BLaER1 treated with 17β-estradiol and CSF1 and Interleukin-3, amounts not matched to agents 10 nM and 100 nM (cell line): ENCODE data around the gene BSG.

ENCODE experiments used
- H3K27ac ChIP-seq, 11 experiments: shearing (Covaris generic); formaldehyde crosslinking; 2 replicates each; pipeline ENCODE4 v1.8.1; 2022
- H3K27me3 ChIP-seq, 11 experiments: shearing (Covaris generic); formaldehyde crosslinking; 2 replicates each; pipeline ENCODE4 v1.8.1; 2022
- H3K36me3 ChIP-seq, 11 experiments: shearing (Covaris generic); formaldehyde crosslinking; 2 replicates each; pipeline ENCODE4 v1.8.1; 2022
- H3K4me1 ChIP-seq, 10 experiments: shearing (Covaris generic); formaldehyde crosslinking; 2 replicates each; pipeline ENCODE4 v1.8.1; 2022
- H3K4me2 ChIP-seq, 11 experiments: shearing (Covaris generic); formaldehyde crosslinking; 2 replicates each; pipeline ENCODE4 v1.8.1; 2022
- H3K4me3 ChIP-seq, 10 experiments: shearing (Covaris generic); formaldehyde crosslinking; 2 replicates each; pipeline ENCODE4 v1.8.1; 2022
- H3K9ac ChIP-seq, 11 experiments: shearing (Covaris generic); formaldehyde crosslinking; 2 replicates each; pipeline ENCODE4 v1.8.1; 2022
- H3K9me3 ChIP-seq, 11 experiments: shearing (Covaris generic); formaldehyde crosslinking; replicated peaks in 1 of 11; 2 replicates each; pipeline ENCODE4 v1.8.1; 2022
- H4K20me1 ChIP-seq, 11 experiments: shearing (Covaris generic); formaldehyde crosslinking; 2 replicates each; pipeline ENCODE4 v1.8.1; 2022
- Cebpa-rat ChIP-seq, 11 experiments: shearing (Covaris generic); IDR thresholded peaks; 2 replicates each; pipeline ENCODE4 v1.8.1; 2022

BSG gene

GRCh38 chr19:615619-616018 is 43.2 kb downstream of the BSG start:
- Histone ChIP-seq H3K4me1 (peaks cover 16 to 27% (median 25%) of the 10 kb centered on the region in 10 experiments), H3K4me2 (no peak overlapping the region; a peak in 1 of 22 replicates), H3K4me3 (no peak overlapping the region), H4K20me1 (peaks cover 0 to 44% (median 6%) of the 10 kb centered on the region in 11 experiments; a peak in 9 of 22 replicates), H3K27me3 (no peaks in the 10 kb centered on the region), H3K9me3 (no peaks in the 10 kb centered on the region), H3K36me3 (peaks cover 26 to 54% (median 37%) of the 10 kb centered on the region in 11 experiments), H3K27ac (no peak overlapping the region), H3K9ac (no peak overlapping the region)
- no peak for TF ChIP-seq Cebpa-rat (IDR thresholded peaks at IDR 0.05)

GRCh38 chr19:616062-616700 is 43.8 kb downstream of the BSG start:
- no peak overlapping the region for H3K4me2 ChIP-seq
- H3K36me3 ChIP-seq = peaks cover 28 to 56% (median 40%) of the 10 kb centered on the region in 11 experiments
- no peak for TF ChIP-seq Cebpa-rat (IDR thresholded peaks at IDR 0.05)
- no peak overlapping the region for H3K27ac ChIP-seq
- no peaks in the 10 kb centered on the region for H3K27me3 ChIP-seq
- H3K9me3 ChIP-seq = no peaks in the 10 kb centered on the region
- no peak overlapping the region for H3K4me3 ChIP-seq
- H3K9ac ChIP-seq = no peak overlapping the region
- H3K4me1 ChIP-seq = peaks cover 10 to 21% (median 19%) of the 10 kb centered on the region in 10 experiments
- peaks cover 0 to 46% (median 6%) of the 10 kb centered on the region in 11 experiments; a peak in 9 of 22 replicates for H4K20me1 ChIP-seq

DNA sequence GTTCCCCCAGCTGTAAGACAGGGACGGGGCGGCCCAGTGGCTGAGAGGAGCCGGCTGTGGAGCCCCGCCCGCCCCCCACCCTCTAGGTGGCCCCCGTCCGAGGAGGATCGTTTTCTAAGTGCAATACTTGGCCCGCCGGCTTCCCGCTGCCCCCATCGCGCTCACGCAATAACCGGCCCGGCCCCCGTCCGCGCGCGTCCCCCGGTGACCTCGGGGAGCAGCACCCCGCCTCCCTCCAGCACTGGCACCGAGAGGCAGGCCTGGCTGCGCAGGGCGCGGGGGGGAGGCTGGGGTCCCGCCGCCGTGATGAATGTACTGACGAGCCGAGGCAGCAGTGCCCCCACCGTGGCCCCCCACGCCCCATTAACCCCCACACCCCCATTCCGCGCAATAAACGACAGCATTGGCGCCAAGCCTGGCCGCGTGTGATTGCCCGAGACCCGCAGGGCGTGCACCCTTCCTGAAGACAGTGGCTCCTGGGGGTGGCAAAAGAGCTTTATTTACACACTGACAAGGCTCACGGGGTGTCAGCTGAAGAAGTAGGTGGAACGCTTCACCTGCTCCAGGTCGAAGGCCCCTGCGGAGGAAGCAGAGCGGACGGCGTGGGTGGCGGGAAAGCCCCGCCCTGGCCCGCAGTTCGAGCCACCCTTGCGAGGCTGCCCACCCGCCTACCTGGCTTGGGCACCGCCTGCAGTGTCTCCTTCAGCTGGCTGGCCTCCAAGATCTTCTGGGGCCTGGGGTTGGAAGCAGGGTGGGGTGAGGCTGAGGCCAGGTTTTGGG is 44.5 kb downstream of the BSG start:
- no peak overlapping the region for H3K9ac ChIP-seq
- H3K4me3 ChIP-seq = no peak overlapping the region
- peaks cover 36 to 64% (median 48%) of the 10 kb centered on the region in 11 experiments for H3K36me3 ChIP-seq
- peaks cover 3 to 15% (median 12%) of the 10 kb centered on the region in 10 experiments; a peak in 19 of 20 replicates for H3K4me1 ChIP-seq
- H3K4me2 ChIP-seq = no peak overlapping the region
- no peak for TF ChIP-seq Cebpa-rat (IDR thresholded peaks at IDR 0.05)
- no peaks in the 10 kb centered on the region for H3K27me3 ChIP-seq
- peaks cover 0 to 53% (median 7%) of the 10 kb centered on the region in 11 experiments; a peak in 10 of 22 replicates for H4K20me1 ChIP-seq
- H3K27ac ChIP-seq = no peak overlapping the region
- no peaks in the 10 kb centered on the region for H3K9me3 ChIP-seq

- H3K36me3 ChIP-seq = peaks cover 44 to 71% (median 56%) of the 10 kb centered on the region in 11 experiments
- no peak for TF ChIP-seq Cebpa-rat (IDR thresholded peaks at IDR 0.05)
Observed at GRCh38 chr19:617551-618246, 45.3 kb downstream of the BSG start.

DNA sequence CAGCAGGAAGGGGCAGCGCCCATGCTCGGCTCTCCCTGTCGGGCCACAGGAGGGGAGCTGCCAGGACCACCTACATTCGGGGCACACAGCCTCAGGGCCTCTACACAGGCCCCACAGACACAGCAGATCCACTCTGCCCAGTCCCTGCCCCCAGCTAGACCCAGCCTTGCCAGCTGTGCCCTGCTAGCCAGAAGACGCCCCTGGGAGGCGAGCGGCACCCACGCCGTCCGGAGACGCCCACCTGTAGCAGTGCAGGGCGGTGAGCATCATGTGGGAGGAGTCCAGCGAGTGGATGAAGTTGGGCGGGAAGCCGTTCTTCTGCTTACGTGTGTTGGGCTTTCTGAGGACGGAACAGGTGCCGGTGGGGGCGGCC is 45.8 kb downstream of the BSG start:
- Histone ChIP-seq H4K20me1 (peaks cover 0 to 66% (median 12%) of the 10 kb centered on the region in 11 experiments; a peak in 18 of 22 replicates), H3K36me3 (peaks cover 49 to 71% (median 60%) of the 10 kb centered on the region in 11 experiments), H3K4me1 (peaks cover 0 to 15% (median 7%) of the 10 kb centered on the region in 10 experiments; a peak in 15 of 20 replicates), H3K4me2 (no peak overlapping the region), H3K9ac (no peak overlapping the region), H3K4me3 (no peak overlapping the region), H3K9me3 (no peaks in the 10 kb centered on the region), H3K27ac (no peak overlapping the region), H3K27me3 (no peaks in the 10 kb centered on the region)
- TF ChIP-seq Cebpa-rat (IDR thresholded peaks at IDR 0.05) = no peak

More at GRCh38 chr19:617551-618246, 45.3 kb downstream of the BSG start:
- Histone ChIP-seq H3K4me2 (no peak overlapping the region), H3K4me1 (peaks cover 0 to 15% (median 7%) of the 10 kb centered on the region in 10 experiments; a peak in 14 of 20 replicates), H3K27me3 (no peaks in the 10 kb centered on the region), H3K9ac (no peak overlapping the region), H3K9me3 (no peaks in the 10 kb centered on the region), H3K4me3 (no peak overlapping the region), H4K20me1 (peaks cover 0 to 61% (median 7%) of the 10 kb centered on the region in 11 experiments; a peak in 14 of 22 replicates), H3K27ac (no peak overlapping the region)

- H3K36me3 ChIP-seq = peaks cover 54 to 73% (median 64%) of the 10 kb centered on the region in 11 experiments
- no peak for TF ChIP-seq Cebpa-rat (IDR thresholded peaks at IDR 0.05)
Observed at GRCh38 chr19:618674-619285, 46.4 kb downstream of the BSG start.

DNA sequence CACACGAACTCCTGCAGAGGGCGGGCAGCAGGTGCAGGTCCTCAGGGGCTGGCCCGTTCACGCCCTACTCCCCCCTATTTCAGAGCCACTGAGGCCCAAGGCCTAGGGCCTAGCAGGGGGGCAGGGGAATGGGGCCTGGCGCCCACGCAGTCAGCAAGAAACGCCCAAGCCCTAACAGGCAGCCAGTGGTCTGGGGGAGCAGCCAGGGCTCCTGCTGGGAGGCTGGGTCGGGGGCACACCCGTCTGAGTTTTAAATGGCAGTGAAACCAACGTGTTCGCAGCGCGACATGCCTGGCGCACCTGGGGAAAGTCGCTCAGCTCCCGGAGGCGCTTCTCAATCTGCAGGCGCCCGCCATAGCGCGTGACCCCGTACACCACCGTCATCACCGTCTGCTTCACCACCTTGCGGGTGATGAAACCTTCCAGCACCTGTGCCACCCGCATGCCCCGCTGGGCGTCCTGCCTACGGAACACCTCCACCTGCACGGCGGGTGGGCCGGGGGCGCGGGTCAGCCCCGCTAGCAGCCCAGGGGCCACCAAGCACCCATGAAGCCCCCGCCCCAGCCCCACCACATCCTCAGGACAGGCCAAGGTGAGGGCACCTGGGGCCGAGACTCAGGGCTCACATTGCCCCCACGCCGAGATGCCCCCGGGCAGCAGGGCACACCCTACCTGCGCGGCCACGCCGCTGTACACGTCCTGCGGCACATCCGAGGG is 47.0 kb downstream of the BSG start:
- Histone ChIP-seq H3K4me2 (no peak overlapping the region), H4K20me1 (peaks cover 2 to 79% (median 24%) of the 10 kb centered on the region in 11 experiments; a peak in 20 of 22 replicates), H3K27ac (no peak overlapping the region), H3K4me3 (no peak overlapping the region), H3K4me1 (peaks cover 10 to 27% (median 19%) of the 10 kb centered on the region in 10 experiments), H3K9me3 (no peaks in the 10 kb centered on the region), H3K27me3 (no peaks in the 10 kb centered on the region), H3K36me3 (peaks cover 56 to 73% (median 63%) of the 10 kb centered on the region in 11 experiments), H3K9ac (no peak overlapping the region)
- no peak for TF ChIP-seq Cebpa-rat (IDR thresholded peaks at IDR 0.05)

More at GRCh38 chr19:618674-619285, 46.4 kb downstream of the BSG start:
- Histone ChIP-seq H3K9ac (no peak overlapping the region), H3K27ac (no peak overlapping the region), H3K27me3 (no peaks in the 10 kb centered on the region), H3K4me3 (no peak overlapping the region), H4K20me1 (peaks cover 0 to 72% (median 17%) of the 10 kb centered on the region in 11 experiments; a peak in 19 of 22 replicates), H3K4me1 (peaks cover 4 to 20% (median 13%) of the 10 kb centered on the region in 10 experiments), H3K4me2 (no peak overlapping the region), H3K9me3 (no peaks in the 10 kb centered on the region)
